ENCODE results near the gene GPR153.
A peak's percentile ranks its signal among the peaks of the same experiment; 100 is the strongest.
"Not testable (repeated sequence)": the region's sequence is repeated elsewhere in the genome, so short reads cannot be mapped to it uniquely, and the experiment has no call there.

The GPR153 gene

GRCh38 chr1:6243053-6243834 is 17.7 kb downstream of the GPR153 start:
- in situ Hi-C loops (cut with HindIII; ENCODE audit: low pct_ligation_motif_present, low pct_unique_long_range_greater_than_20kb, low sequenced_read_pairs) = no loop called here
- no peak for DNase-seq

- in situ Hi-C loops (cut with HindIII; ENCODE audit: low pct_ligation_motif_present, low pct_unique_long_range_greater_than_20kb, low sequenced_read_pairs) = no loop called here
- no peak for DNase-seq
Measured at GRCh38 chr1:6241887-6242740, 18.8 kb downstream of the GPR153 start.

- in situ Hi-C loops (cut with HindIII; ENCODE audit: low pct_ligation_motif_present, low pct_unique_long_range_greater_than_20kb, low sequenced_read_pairs) = no loop called here
- no peak for DNase-seq
Measured at GRCh38 chr1:6241107-6241886, 19.6 kb downstream of the GPR153 start.

GRCh38 chr1:6239950-6240768 is 20.7 kb downstream of the GPR153 start:
- no peak for DNase-seq
- in situ Hi-C loops (cut with HindIII; ENCODE audit: low pct_ligation_motif_present, low pct_unique_long_range_greater_than_20kb, low sequenced_read_pairs) = no loop called here

GRCh38 chr1:6239213-6239752 is 21.6 kb downstream of the GPR153 start:
- in situ Hi-C loops (cut with HindIII; ENCODE audit: low pct_ligation_motif_present, low pct_unique_long_range_greater_than_20kb, low sequenced_read_pairs) = no loop called here
- DNase-seq = no peak

- in situ Hi-C loops (cut with HindIII; ENCODE audit: low pct_ligation_motif_present, low pct_unique_long_range_greater_than_20kb, low sequenced_read_pairs) = no loop called here
- no peak for DNase-seq
Measured at GRCh38 chr1:6237093-6237492, 23.8 kb downstream of the GPR153 start.

- in situ Hi-C loops (cut with HindIII; ENCODE audit: low pct_ligation_motif_present, low pct_unique_long_range_greater_than_20kb, low sequenced_read_pairs) = no loop called here
- no peak for DNase-seq
Measured at GRCh38 chr1:6235296-6235677, 25.6 kb downstream of the GPR153 start.

GRCh38 chr1:6234502-6235295 is 26.2 kb downstream of the GPR153 start:
- no peak for DNase-seq
- in situ Hi-C loops (cut with HindIII; ENCODE audit: low pct_ligation_motif_present, low pct_unique_long_range_greater_than_20kb, low sequenced_read_pairs) = no loop called here

GRCh38 chr1:6233376-6233775 is 27.5 kb downstream of the GPR153 start:
- in situ Hi-C loops (cut with HindIII; ENCODE audit: low pct_ligation_motif_present, low pct_unique_long_range_greater_than_20kb, low sequenced_read_pairs) = no loop called here
- no peak for DNase-seq

GRCh38 chr1:6225651-6226050 is 35.2 kb downstream of the GPR153 start:
- no peak for DNase-seq
- in situ Hi-C loops (cut with HindIII; ENCODE audit: low pct_ligation_motif_present, low pct_unique_long_range_greater_than_20kb, low sequenced_read_pairs) = no loop called here

GRCh38 chr1:6224718-6225117 is 36.2 kb downstream of the GPR153 start:
- peak; percentile 24 for DNase-seq
- in situ Hi-C loops (cut with HindIII; ENCODE audit: low pct_ligation_motif_present, low pct_unique_long_range_greater_than_20kb, low sequenced_read_pairs) = no loop called here

- in situ Hi-C loops (cut with HindIII; ENCODE audit: low pct_ligation_motif_present, low pct_unique_long_range_greater_than_20kb, low sequenced_read_pairs) = no loop called here
- DNase-seq = no peak
Measured at GRCh38 chr1:6223617-6224016, 37.3 kb downstream of the GPR153 start.

- DNase-seq = no peak
- in situ Hi-C loops (cut with HindIII; ENCODE audit: low pct_ligation_motif_present, low pct_unique_long_range_greater_than_20kb, low sequenced_read_pairs) = no loop called here
Measured at GRCh38 chr1:6222636-6223035, 38.3 kb downstream of the GPR153 start.

GRCh38 chr1:6221210-6221784 is 39.6 kb downstream of the GPR153 start:
- DNase-seq = no peak
- in situ Hi-C loops (cut with HindIII; ENCODE audit: low pct_ligation_motif_present, low pct_unique_long_range_greater_than_20kb, low sequenced_read_pairs) = no loop called here

- in situ Hi-C loops (cut with HindIII; ENCODE audit: low pct_ligation_motif_present, low pct_unique_long_range_greater_than_20kb, low sequenced_read_pairs) = no loop called here
- DNase-seq = no peak
Measured at GRCh38 chr1:6220236-6220635, 40.7 kb downstream of the GPR153 start.

- in situ Hi-C loops (cut with HindIII; ENCODE audit: low pct_ligation_motif_present, low pct_unique_long_range_greater_than_20kb, low sequenced_read_pairs); DNase-seq: not testable (repeated sequence)
Measured at GRCh38 chr1:6219641-6220040, 41.3 kb downstream of the GPR153 start.
